CD14-positive monocyte (primary cell): ENCODE data around the gene CDK12. TPM values are rescaled to one million over a fixed set of nuclear protein-coding genes. Genes with fewer than 3 reads are reported as not detected.

Experiments used
- DNase-seq, 3 donors: peaks; one replicate each; pipeline ENCODE4 v3.0.0-alpha.2; 2011 to 2022
- H2AFZ ChIP-seq: 2 replicates; pipeline ENCODE4 v1.6.0; 2012; ENCODE audit warnings: mild to moderate bottlenecking, low read depth, low read length, inconsistent platforms; ENCODE audit not compliant: insufficient read depth, poor library complexity, severe bottlenecking
- H3K27ac ChIP-seq, 2 donors: 1 replicate in 1 of 2; 2 replicates in 1 of 2; pipeline ENCODE4 v1.5.1; 2012 to 2013; ENCODE audit warnings: low read length in 2 of 2, control low read depth in 1 of 2, inconsistent platforms in 1 of 2, low read depth in 1 of 2, mild to moderate bottlenecking in 1 of 2
- H3K27me3 ChIP-seq, 2 donors: one replicate each; pipeline versions ENCODE4 v1.6.0 to v1.6.1; 2011 to 2013; ENCODE audit warnings: low read length in 2 of 2; ENCODE audit not compliant: control insufficient read depth in 2 of 2, insufficient read depth in 2 of 2
- H3K36me3 ChIP-seq, 2 donors: replicated peaks in 1 of 2; 1 replicate in 1 of 2; 2 replicates in 1 of 2; pipeline versions ENCODE4 v1.5.1 to v1.6.1; 2012 to 2013; ENCODE audit warnings: low read length in 2 of 2, control low read depth in 1 of 2, inconsistent platforms in 1 of 2, mild to moderate bottlenecking in 1 of 2; ENCODE audit not compliant: insufficient read depth in 2 of 2, control insufficient read depth in 1 of 2
- H3K4me1 ChIP-seq, 2 donors: 1 replicate in 1 of 2; 2 replicates in 1 of 2; pipeline versions ENCODE4 v1.5.1 to v1.6.1; 2012 to 2013; ENCODE audit warnings: low read length in 2 of 2, control low read depth in 1 of 2, inconsistent platforms in 1 of 2, mild to moderate bottlenecking in 1 of 2, moderate library complexity in 1 of 2; ENCODE audit not compliant: insufficient read depth in 2 of 2, control insufficient read depth in 1 of 2
- H3K4me2 ChIP-seq: replicated peaks from 2 replicates; pipeline ENCODE3; 2012; ENCODE audit warnings: low read length, moderate library complexity, mild to moderate bottlenecking; ENCODE audit not compliant: poor library complexity, severe bottlenecking; ENCODE audit errors: extremely low read depth
- H3K4me3 ChIP-seq, 3 experiments: fragments of 200-600 bp in 1 of 3; sonication (generic) in 1 of 3; replicated peaks in 1 of 3; 1 replicate in 2 of 3; 2 replicates in 1 of 3; pipeline ENCODE4 v1.5.1; 2011 to 2013; ENCODE audit warnings: low read length in 3 of 3, mild to moderate bottlenecking in 3 of 3, control low read depth in 2 of 3, low read depth in 2 of 3, inconsistent platforms in 1 of 3, moderate library complexity in 1 of 3
- H3K79me2 ChIP-seq: 2 replicates; pipeline ENCODE4 v1.6.0; 2012; ENCODE audit warnings: mild to moderate bottlenecking, control low read depth, inconsistent platforms, low read length, moderate library complexity; ENCODE audit not compliant: insufficient read depth
- H3K9ac ChIP-seq: 2 replicates; pipeline ENCODE4 v1.6.0; 2017; ENCODE audit warnings: low read length, mild to moderate bottlenecking; ENCODE audit not compliant: insufficient read depth, poor library complexity, severe bottlenecking
- H3K9me3 ChIP-seq, 2 donors: replicated peaks in 1 of 2; 1 replicate in 1 of 2; 2 replicates in 1 of 2; pipeline versions ENCODE4 v1.5.1 to v1.6.1; 2012 to 2013; ENCODE audit warnings: low read length in 2 of 2, control low read depth in 1 of 2; ENCODE audit not compliant: control insufficient read depth in 1 of 2, insufficient read depth in 1 of 2
- H4K20me1 ChIP-seq: 2 replicates; pipeline ENCODE4 v1.6.0; 2012; ENCODE audit warnings: mild to moderate bottlenecking, low read length, control low read depth, moderate library complexity; ENCODE audit not compliant: insufficient read depth
- H3K27ac Mint-ChIP-seq, 7 donors: one replicate each; pipeline ENCODE4 v1.8.0; 2020; ENCODE audit warnings: mild to moderate bottlenecking in 7 of 7, mixed read lengths in 7 of 7, moderate library complexity in 6 of 7, inconsistent platforms in 2 of 7
- H3K27me3 Mint-ChIP-seq, 3 donors: one replicate each; pipeline ENCODE4 v1.8.0; 2021 to 2022; ENCODE audit warnings: low read depth in 3 of 3, mild to moderate bottlenecking in 3 of 3, mixed read lengths in 3 of 3, moderate library complexity in 3 of 3, inconsistent platforms in 1 of 3
- H3K36me3 Mint-ChIP-seq, 2 donors: one replicate each; pipeline ENCODE4 v1.8.0; 2020; ENCODE audit warnings: mixed read lengths in 2 of 2, inconsistent platforms in 1 of 2, mild to moderate bottlenecking in 1 of 2
- H3K4me1 Mint-ChIP-seq: one replicate; pipeline ENCODE4 v1.8.0; 2020; ENCODE audit warnings: mild to moderate bottlenecking, mixed read lengths
- H3K4me3 Mint-ChIP-seq, 2 donors: one replicate each; pipeline ENCODE4 v1.8.0; 2020; ENCODE audit warnings: mild to moderate bottlenecking in 2 of 2, mixed read lengths in 2 of 2, moderate library complexity in 1 of 2
- H3K9me3 Mint-ChIP-seq, 7 donors: one replicate each; pipeline ENCODE4 v1.8.0; 2020 to 2022; ENCODE audit warnings: mixed read lengths in 7 of 7, mild to moderate bottlenecking in 6 of 7, moderate library complexity in 6 of 7, inconsistent platforms in 2 of 7
- WGBS: methylation state at CpG from one replicate; pipeline ENCODE4 v1.1.5; 2013; ENCODE audit warnings: missing lambda C conversion rate; ENCODE audit not compliant: insufficient coverage; 5-methylcytosine and 5-hydroxymethylcytosine counted together
- intact Hi-C, 2 donors: fragments of 100-400 bp; cut with micrococcal nuclease; formaldehyde crosslinking; loops; one replicate each; pipeline versions ENCODE4 v1.15.0 to v1.15.1; 2023
- polyA plus RNA-seq, 3 donors: library from polyadenylated mRNA; depleted of rRNA in 1 of 3; unstranded in 2 of 3; stranded (reverse) in 1 of 3; fragments of 300-500 nt in 2 of 3; fragments of >200 nt in 1 of 3; fragmentation: Illumina TruSeq in 2 of 3; gene quantifications; 1 replicate in 2 of 3; 2 replicates in 1 of 3; pipeline ENCODE4 v1.2.3, GENCODE V29; 2012 to 2021
- TF ChIP-seq, protein P1 (sequence below): fragments of 200-600 bp; IDR thresholded peaks from one replicate; pipeline ENCODE4 v1.8.0; 2022; ENCODE audit warnings: antibody characterized with exemption, mild to moderate bottlenecking

The CDK12 gene
- polyA plus RNA-seq, 3 donors = 0.62 to 21.9 (median 1.3) TPM

DNA sequence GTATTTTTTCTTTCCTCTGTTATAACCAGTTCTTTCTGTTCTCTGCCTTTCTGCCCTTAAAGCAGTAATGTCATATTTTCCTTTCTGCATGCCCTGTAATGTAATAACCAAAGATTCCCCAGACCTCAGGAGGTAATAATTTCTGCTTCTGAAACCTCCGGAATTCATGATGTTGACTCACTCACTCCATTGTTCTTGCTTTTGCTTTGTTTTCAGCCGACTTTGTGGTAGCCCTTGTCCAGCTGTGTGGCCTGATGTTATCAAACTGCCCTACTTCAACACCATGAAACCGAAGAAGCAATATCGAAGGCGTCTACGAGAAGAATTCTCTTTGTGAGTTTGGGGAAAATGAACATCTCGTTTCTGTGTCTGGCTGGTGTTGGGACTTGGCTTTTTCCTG lies 55.9 kb downstream of the CDK12 start:
- no peak overlapping the region for H2AFZ ChIP-seq
- intact Hi-C loops = no loop called here
- Mint-ChIP-seq H3K4me1 (no peaks in the 10 kb centered on the region), H3K27me3 (peaks cover 0 to 2% (median 0%) of the 10 kb centered on the region in 3 donors), H3K4me3 (no peak overlapping the region), H3K36me3 (peaks cover 82 to 97% of the 10 kb centered on the region in 2 donors), H3K9me3 (no peaks in the 10 kb centered on the region), H3K27ac (peak overlapping the region in 1 of 7 donors; percentile 68)
- H3K9me3 ChIP-seq = no peaks in the 10 kb centered on the region
- 82% methylated on average over 5 of the region's 7 CpGs for WGBS
- no peaks in the 10 kb centered on the region for H3K4me1 ChIP-seq
- peaks cover 91 to 100% of the 10 kb centered on the region in 2 donors for H3K36me3 ChIP-seq
- H3K79me2 ChIP-seq = no peaks in the 10 kb centered on the region
- no peak overlapping the region for H3K4me3 ChIP-seq
- peaks cover 7% of the 10 kb centered on the region for H4K20me1 ChIP-seq
- TF ChIP-seq, protein P1, sequence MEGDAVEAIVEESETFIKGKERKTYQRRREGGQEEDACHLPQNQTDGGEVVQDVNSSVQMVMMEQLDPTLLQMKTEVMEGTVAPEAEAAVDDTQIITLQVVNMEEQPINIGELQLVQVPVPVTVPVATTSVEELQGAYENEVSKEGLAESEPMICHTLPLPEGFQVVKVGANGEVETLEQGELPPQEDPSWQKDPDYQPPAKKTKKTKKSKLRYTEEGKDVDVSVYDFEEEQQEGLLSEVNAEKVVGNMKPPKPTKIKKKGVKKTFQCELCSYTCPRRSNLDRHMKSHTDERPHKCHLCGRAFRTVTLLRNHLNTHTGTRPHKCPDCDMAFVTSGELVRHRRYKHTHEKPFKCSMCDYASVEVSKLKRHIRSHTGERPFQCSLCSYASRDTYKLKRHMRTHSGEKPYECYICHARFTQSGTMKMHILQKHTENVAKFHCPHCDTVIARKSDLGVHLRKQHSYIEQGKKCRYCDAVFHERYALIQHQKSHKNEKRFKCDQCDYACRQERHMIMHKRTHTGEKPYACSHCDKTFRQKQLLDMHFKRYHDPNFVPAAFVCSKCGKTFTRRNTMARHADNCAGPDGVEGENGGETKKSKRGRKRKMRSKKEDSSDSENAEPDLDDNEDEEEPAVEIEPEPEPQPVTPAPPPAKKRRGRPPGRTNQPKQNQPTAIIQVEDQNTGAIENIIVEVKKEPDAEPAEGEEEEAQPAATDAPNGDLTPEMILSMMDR = no peak
- H3K9ac ChIP-seq = no peak overlapping the region
- no peak for DNase-seq
- no peaks in the 10 kb centered on the region for H3K27me3 ChIP-seq
- no peak overlapping the region for H3K4me2 ChIP-seq
- no peak overlapping the region for H3K27ac ChIP-seq

DNA sequence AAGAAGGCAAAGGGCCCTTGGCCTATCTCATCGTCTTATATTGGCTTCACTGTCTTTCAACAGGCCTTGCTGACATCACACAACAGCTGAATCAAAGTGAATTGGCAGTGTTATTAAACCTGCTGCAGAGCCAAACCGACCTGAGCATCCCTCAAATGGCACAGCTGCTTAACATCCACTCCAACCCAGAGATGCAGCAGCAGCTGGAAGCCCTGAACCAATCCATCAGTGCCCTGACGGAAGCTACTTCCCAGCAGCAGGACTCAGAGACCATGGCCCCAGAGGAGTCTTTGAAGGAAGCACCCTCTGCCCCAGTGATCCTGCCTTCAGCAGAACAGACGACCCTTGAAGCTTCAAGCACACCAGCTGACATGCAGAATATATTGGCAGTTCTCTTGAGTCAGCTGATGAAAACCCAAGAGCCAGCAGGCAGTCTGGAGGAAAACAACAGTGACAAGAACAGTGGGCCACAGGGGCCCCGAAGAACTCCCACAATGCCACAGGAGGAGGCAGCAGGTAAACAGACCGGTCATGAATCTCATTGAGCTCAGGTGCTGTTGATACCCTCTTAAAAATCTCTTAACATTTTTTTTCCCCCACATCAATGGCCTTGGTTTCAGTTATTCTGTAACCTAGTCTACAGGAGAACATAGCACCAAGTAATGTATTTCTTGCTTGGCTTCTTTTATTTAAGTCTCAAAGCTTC lies 64.7 kb downstream of the CDK12 start:
- Histone ChIP-seq H4K20me1 (peaks cover 28% of the 10 kb centered on the region), H3K4me1 (no peaks in the 10 kb centered on the region), H3K79me2 (no peaks in the 10 kb centered on the region), H3K27ac (no peak overlapping the region), H3K4me2 (no peak overlapping the region), H2AFZ (no peak overlapping the region), H3K9me3 (no peaks in the 10 kb centered on the region), H3K4me3 (no peak overlapping the region), H3K27me3 (no peaks in the 10 kb centered on the region), H3K9ac (no peak overlapping the region), H3K36me3 (peaks cover 87 to 100% of the 10 kb centered on the region in 2 donors)
- intact Hi-C loops = loop anchor here in 1 of 2 donors (5.0 to 10.0 kb wide), 2 partner anchors 91 to 226 kb away; no protein-coding TSS in a partner anchor
- Mint-ChIP-seq H3K36me3 (peaks cover 78 to 96% of the 10 kb centered on the region in 2 donors), H3K27me3 (no peaks in the 10 kb centered on the region), H3K4me1 (no peaks in the 10 kb centered on the region), H3K27ac (peak overlapping the region in 4 of 7 donors; percentile 18 to 62 (median 33)), H3K4me3 (no peak overlapping the region), H3K9me3 (no peaks in the 10 kb centered on the region)
- TF ChIP-seq, protein P1 = no peak
- DNase-seq = no peak
- 100% methylated on average over 5 of the region's 6 CpGs for WGBS
